ENCODE data around the gene BCL7A.

GRCh38 chr12:121983536-121984210 lies 38.0 kb upstream of the BCL7A start:
- TF ChIP-seq CTCF (IDR thresholded peaks at IDR 0.05) (no peak), POLR2A (IDR thresholded peaks at IDR 0.05) (no peak), POLR2AphosphoS5 (IDR thresholded peaks at IDR 0.05) (no peak)

Data from suprapubic skin (tissue), 4 donors.